Measurements from ENCODE around the gene TSPAN11.

The TSPAN11 gene

DNA sequence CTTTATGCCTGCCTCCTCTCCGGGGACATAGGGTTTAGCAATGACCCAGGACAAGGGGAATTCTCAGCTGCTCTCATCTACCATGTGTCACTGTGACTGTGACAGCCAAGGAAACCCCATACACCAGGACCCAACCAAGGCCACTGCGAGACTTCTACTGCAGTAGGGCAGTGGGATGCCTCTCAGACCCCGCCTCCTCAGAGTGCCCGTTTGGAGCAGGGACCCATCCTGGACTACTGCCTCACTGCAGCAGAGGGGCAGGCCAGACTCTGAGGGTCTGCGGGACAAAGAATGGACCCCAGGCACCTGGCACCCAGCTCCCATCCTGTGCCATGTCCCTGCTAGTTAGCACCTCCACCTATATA lies 75.8 kb downstream of the TSPAN11 start:
- Histone ChIP-seq H3K4me3 (ENCODE audit: low read length in 2 of 2) (no peak overlapping the region), H3K9ac (ENCODE audit: low read length in 2 of 2) (no peak overlapping the region), H3K27ac (ENCODE audit: low read length) (no peak overlapping the region), H3K4me1 (ENCODE audit: control insufficient read depth, insufficient read depth, low read length) (no peaks in the 10 kb centered on the region), H3K36me3 (ENCODE audit: control insufficient read depth in 2 of 2, insufficient read depth in 2 of 2, low read length in 2 of 2) (no peaks in the 10 kb centered on the region), H3K9me3 (ENCODE audit: control insufficient read depth in 2 of 2, low read length in 2 of 2) (no peaks in the 10 kb centered on the region), H3K27me3 (ENCODE audit: control insufficient read depth in 1 of 2, insufficient read depth in 2 of 2, low read length in 2 of 2) (no peaks in the 10 kb centered on the region)

DNA sequence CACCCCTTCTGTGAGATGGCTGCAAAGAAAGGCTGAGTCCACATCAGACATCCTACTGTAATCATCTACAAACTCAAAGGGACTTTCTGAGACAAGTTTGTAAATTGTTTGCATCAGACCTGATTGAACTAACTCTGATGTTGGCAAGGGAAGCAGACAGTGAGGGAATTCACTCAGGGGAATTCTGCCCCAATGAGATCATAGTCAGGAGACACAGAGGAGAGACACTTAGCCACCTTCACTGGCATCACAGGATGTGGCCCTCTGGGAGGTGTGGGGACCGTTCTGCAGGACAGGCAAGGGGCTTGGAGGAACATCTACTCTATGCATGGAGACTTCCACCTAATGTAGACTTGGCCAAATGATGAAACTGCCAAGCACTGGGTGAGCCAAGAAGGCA lies 76.5 kb downstream of the TSPAN11 start:
- H3K4me3 ChIP-seq (ENCODE audit: low read length in 2 of 2), result no peak overlapping the region
- H3K36me3 ChIP-seq (ENCODE audit: control insufficient read depth in 2 of 2, insufficient read depth in 2 of 2, low read length in 2 of 2), result no peaks in the 10 kb centered on the region
- no peaks in the 10 kb centered on the region for H3K27me3 ChIP-seq (ENCODE audit: control insufficient read depth in 1 of 2, insufficient read depth in 2 of 2, low read length in 2 of 2)
- no peaks in the 10 kb centered on the region for H3K9me3 ChIP-seq (ENCODE audit: control insufficient read depth in 2 of 2, low read length in 2 of 2)
- no peak overlapping the region for H3K9ac ChIP-seq (ENCODE audit: low read length in 2 of 2)
- no peak overlapping the region for H3K27ac ChIP-seq (ENCODE audit: low read length)
- no peaks in the 10 kb centered on the region for H3K4me1 ChIP-seq (ENCODE audit: control insufficient read depth, insufficient read depth, low read length)

DNA sequence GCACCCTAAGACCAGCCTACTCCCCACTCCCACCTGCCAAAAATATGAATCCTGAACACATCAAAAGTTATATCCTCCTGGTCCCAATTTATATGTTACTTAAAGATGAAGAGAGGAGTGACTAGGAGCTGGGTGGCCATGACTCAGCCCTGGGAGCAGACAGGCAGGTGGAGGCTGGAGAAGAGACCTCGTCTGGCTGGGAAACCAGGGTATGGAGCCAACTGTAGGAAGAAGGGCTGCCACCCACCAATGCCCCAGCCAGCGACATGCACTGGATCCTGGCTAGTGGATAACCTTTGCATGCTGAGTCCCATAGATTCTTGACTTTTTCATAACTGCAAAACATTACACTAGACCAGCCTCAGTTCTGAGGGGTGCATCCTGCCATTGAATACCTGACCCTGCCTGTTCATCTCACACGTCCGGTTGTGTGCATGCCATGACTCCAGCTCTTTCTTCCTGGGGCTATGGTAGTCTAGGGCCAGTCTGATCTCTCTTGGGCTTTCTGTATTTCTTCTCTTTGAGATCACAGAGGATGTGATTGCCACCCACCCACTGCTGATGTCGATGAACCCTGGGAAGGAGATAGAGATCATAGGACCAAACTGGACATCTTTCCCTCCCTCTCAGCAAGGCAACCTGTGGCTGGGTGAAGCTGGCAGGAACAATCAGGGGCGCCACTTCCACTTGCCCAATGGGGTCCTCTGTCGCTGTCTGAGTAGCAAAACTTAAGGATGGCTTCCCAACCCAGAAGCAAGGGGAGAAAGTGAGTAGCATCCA lies 77.5 kb downstream of the TSPAN11 start:
- Histone ChIP-seq H3K27me3 (ENCODE audit: control insufficient read depth in 1 of 2, insufficient read depth in 2 of 2, low read length in 2 of 2) (no peaks in the 10 kb centered on the region), H3K4me3 (ENCODE audit: low read length in 2 of 2) (no peak overlapping the region), H3K27ac (ENCODE audit: low read length) (no peak overlapping the region), H3K9ac (ENCODE audit: low read length in 2 of 2) (no peak overlapping the region), H3K9me3 (ENCODE audit: control insufficient read depth in 2 of 2, low read length in 2 of 2) (no peaks in the 10 kb centered on the region), H3K4me1 (ENCODE audit: control insufficient read depth, insufficient read depth, low read length) (no peaks in the 10 kb centered on the region), H3K36me3 (ENCODE audit: control insufficient read depth in 2 of 2, insufficient read depth in 2 of 2, low read length in 2 of 2) (no peaks in the 10 kb centered on the region)

DNA sequence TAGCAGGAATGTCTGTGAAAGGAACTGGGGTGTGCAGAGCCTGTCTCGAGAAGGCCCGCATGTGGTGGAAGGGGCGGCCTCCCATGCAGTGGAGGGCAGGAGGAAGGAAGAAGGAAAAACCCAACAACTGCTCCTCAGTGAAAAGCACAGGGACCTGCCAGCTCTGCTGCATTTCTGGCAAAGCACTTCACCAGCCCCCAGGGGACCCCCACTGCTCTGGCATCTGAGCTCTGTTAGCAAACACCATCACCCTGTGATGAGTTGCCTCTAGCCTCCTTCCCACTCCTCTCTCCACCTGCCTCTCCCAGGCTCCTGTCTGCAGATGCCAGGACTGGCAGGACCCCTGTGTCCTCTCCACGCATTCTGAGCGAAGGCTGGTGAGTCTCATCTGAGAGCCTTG lies 78.1 kb downstream of the TSPAN11 start:
- no peaks in the 10 kb centered on the region for H3K9me3 ChIP-seq (ENCODE audit: control insufficient read depth in 2 of 2, low read length in 2 of 2)
- H3K4me3 ChIP-seq (ENCODE audit: low read length in 2 of 2), result no peak overlapping the region
- no peaks in the 10 kb centered on the region for H3K4me1 ChIP-seq (ENCODE audit: control insufficient read depth, insufficient read depth, low read length)
- no peak overlapping the region for H3K27ac ChIP-seq (ENCODE audit: low read length)
- H3K9ac ChIP-seq (ENCODE audit: low read length in 2 of 2), result no peak overlapping the region
- no peaks in the 10 kb centered on the region for H3K27me3 ChIP-seq (ENCODE audit: control insufficient read depth in 1 of 2, insufficient read depth in 2 of 2, low read length in 2 of 2)
- no peaks in the 10 kb centered on the region for H3K36me3 ChIP-seq (ENCODE audit: control insufficient read depth in 2 of 2, insufficient read depth in 2 of 2, low read length in 2 of 2)

DNA sequence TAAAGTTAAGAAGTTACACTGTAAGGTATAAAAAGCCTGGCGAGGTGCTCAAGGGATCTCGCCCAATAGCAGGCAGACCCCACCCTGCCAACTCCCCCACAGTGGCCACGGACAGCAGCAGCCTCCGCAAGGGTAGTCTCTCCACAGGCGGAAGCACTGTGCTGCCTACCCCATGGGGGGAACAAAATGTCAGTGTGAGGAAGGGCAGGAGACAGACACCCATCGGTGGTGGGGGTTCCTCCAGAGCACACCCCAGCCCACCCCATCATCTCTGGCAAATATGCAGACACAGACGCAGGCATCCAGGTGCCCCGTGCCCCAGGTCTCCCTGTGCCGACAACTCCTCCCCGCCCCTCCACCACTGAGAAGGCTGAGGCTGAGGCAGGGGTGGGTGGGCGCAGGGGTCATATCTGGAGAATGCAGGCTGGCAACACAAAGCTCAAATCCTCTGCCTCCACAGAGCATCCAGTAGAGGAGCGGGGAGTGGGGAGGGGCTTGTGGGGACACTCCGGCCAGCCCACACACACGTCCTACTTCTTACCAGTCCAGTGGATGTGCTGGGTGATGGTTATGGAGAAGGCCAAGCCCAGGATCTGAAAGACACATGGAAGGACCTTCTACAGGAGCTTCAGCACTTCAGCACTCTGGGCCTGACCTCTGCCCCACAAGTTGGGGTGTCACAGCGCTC lies 78.9 kb downstream of the TSPAN11 start:
- Histone ChIP-seq H3K27ac (ENCODE audit: low read length) (no peak overlapping the region), H3K4me1 (ENCODE audit: control insufficient read depth, insufficient read depth, low read length) (no peaks in the 10 kb centered on the region), H3K27me3 (ENCODE audit: control insufficient read depth in 1 of 2, insufficient read depth in 2 of 2, low read length in 2 of 2) (no peaks in the 10 kb centered on the region), H3K9me3 (ENCODE audit: control insufficient read depth in 2 of 2, low read length in 2 of 2) (no peaks in the 10 kb centered on the region), H3K36me3 (ENCODE audit: control insufficient read depth in 2 of 2, insufficient read depth in 2 of 2, low read length in 2 of 2) (no peaks in the 10 kb centered on the region), H3K4me3 (ENCODE audit: low read length in 2 of 2) (no peak overlapping the region), H3K9ac (ENCODE audit: low read length in 2 of 2) (no peak overlapping the region)

DNA sequence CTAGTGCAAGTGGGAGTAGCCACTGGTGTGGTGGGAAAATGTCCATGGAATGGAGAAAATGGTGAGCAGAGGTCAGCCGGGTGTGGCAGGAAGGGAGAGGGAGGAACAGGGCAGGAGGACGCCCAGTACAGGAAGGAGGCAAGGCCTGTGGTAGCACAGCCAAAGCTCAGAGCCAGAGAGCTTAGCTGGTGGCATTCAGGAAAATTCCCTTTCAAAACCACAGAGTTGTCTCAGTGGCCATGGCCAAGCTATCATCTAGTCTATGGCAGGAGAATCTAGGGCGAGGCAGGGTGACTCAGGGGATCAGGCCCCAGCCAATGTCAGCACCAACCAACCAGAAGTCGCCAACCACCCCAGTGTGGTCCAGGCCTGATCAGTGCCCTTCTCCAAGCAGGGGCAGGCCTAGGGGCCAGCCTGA lies 79.4 kb downstream of the TSPAN11 start:
- Histone ChIP-seq H3K4me1 (ENCODE audit: control insufficient read depth, insufficient read depth, low read length) (no peaks in the 10 kb centered on the region), H3K36me3 (ENCODE audit: control insufficient read depth in 2 of 2, insufficient read depth in 2 of 2, low read length in 2 of 2) (no peaks in the 10 kb centered on the region), H3K27me3 (ENCODE audit: control insufficient read depth in 1 of 2, insufficient read depth in 2 of 2, low read length in 2 of 2) (no peaks in the 10 kb centered on the region), H3K4me3 (ENCODE audit: low read length in 2 of 2) (no peak overlapping the region), H3K9me3 (ENCODE audit: control insufficient read depth in 2 of 2, low read length in 2 of 2) (no peaks in the 10 kb centered on the region), H3K9ac (ENCODE audit: low read length in 2 of 2) (no peak overlapping the region), H3K27ac (ENCODE audit: low read length) (no peak overlapping the region)

DNA sequence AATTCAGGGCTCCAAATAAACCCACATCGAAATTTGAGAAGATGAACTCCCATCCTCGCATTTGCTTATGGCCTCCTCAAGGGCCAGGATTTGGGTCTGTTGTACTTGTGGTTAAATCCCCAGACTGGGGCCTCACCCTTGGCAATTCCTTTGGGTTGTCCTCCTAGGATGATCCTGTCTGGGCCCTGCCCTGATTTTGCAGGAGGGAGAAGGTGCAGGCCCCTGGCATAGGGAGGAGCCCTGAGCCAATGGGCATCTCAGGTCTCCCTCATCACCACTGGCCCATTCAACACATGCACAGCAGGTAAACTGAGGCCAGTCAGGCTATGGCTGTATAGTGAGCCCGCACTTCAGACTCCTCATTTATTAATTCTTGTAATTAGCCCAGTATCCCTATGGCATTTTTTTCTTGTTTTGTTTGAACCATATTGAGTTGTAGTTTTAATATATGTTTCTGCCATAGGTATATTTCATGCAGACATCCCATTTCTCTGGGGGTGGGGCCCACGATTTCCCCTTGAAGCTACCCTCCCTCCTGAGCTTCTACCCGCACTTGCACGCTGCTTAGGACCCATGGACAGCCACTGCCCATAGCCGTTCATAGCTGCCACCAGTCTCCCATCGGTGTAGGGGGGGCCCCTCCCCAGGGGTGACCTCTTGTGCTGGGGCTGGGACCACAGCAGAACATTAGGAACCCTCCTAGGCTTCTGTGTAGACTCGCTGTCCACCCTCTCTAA lies 80.0 kb downstream of the TSPAN11 start:
- H3K9ac ChIP-seq (ENCODE audit: low read length in 2 of 2), result no peak overlapping the region
- H3K4me3 ChIP-seq (ENCODE audit: low read length in 2 of 2), result no peak overlapping the region
- H3K27ac ChIP-seq (ENCODE audit: low read length), result no peak overlapping the region
- no peaks in the 10 kb centered on the region for H3K9me3 ChIP-seq (ENCODE audit: control insufficient read depth in 2 of 2, low read length in 2 of 2)
- no peaks in the 10 kb centered on the region for H3K4me1 ChIP-seq (ENCODE audit: control insufficient read depth, insufficient read depth, low read length)
- H3K36me3 ChIP-seq (ENCODE audit: control insufficient read depth in 2 of 2, insufficient read depth in 2 of 2, low read length in 2 of 2), result no peaks in the 10 kb centered on the region
- no peaks in the 10 kb centered on the region for H3K27me3 ChIP-seq (ENCODE audit: control insufficient read depth in 1 of 2, insufficient read depth in 2 of 2, low read length in 2 of 2)

DNA sequence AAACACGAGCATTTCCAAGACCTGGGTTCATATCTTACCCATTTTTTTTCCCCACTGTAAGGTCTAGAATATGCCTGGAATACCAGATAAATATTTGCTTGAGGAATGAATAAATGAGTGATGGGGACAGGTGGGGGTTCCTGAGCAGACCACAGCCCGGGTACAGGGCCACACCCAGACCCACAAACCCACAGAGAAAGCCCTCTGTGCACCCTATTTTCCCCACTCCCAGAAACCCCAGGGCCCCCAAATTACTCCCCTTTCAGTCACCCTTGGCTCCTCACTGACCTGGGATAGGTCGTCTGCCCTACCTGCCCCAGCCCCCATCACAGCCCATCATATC lies 80.6 kb downstream of the TSPAN11 start:
- no peaks in the 10 kb centered on the region for H3K9me3 ChIP-seq (ENCODE audit: control insufficient read depth in 2 of 2, low read length in 2 of 2)
- H3K4me1 ChIP-seq (ENCODE audit: control insufficient read depth, insufficient read depth, low read length), result no peaks in the 10 kb centered on the region
- no peak overlapping the region for H3K9ac ChIP-seq (ENCODE audit: low read length in 2 of 2)

DNA sequence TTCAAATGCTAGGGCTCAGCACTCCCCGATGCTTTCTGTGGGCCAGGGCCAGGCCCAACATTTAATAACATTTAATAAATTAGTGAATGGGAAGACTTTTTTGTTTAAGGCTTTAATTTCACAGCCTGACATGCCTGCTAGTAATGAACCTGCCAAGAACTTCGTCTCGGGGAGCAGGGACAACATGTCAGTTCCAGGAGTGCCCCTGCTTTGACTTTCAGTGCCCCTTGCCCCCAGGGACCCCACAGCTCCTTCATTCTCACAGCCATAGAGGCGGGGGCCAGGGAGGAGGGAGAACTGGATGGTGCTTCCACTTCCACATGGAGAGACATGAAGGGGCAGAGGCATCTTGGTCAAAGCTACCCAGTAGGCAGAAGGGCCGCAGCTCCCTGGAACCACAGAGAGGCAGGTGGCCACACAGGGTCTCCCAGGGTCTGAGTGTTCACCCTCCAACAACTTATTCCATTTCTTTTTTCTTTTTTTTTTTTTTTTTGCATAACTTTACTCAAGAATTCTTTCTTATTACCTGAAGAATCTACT lies 81.2 kb downstream of the TSPAN11 start:
- no peaks in the 10 kb centered on the region for H3K36me3 ChIP-seq (ENCODE audit: control insufficient read depth in 2 of 2, insufficient read depth in 2 of 2, low read length in 2 of 2)
- H3K9ac ChIP-seq (ENCODE audit: low read length in 2 of 2), result no peak overlapping the region
- H3K27me3 ChIP-seq (ENCODE audit: control insufficient read depth in 1 of 2, insufficient read depth in 2 of 2, low read length in 2 of 2), result no peaks in the 10 kb centered on the region
- no peaks in the 10 kb centered on the region for H3K9me3 ChIP-seq (ENCODE audit: control insufficient read depth in 2 of 2, low read length in 2 of 2)
- H3K4me3 ChIP-seq (ENCODE audit: low read length in 2 of 2), result no peak overlapping the region
- H3K27ac ChIP-seq (ENCODE audit: low read length), result no peak overlapping the region
- H3K4me1 ChIP-seq (ENCODE audit: control insufficient read depth, insufficient read depth, low read length), result no peaks in the 10 kb centered on the region

More for the DNA sequence above, 80.6 kb downstream of the TSPAN11 start:
- Histone ChIP-seq H3K36me3 (ENCODE audit: control insufficient read depth in 2 of 2, insufficient read depth in 2 of 2, low read length in 2 of 2) (no peaks in the 10 kb centered on the region), H3K27ac (ENCODE audit: low read length) (no peak overlapping the region), H3K27me3 (ENCODE audit: control insufficient read depth in 1 of 2, insufficient read depth in 2 of 2, low read length in 2 of 2) (no peaks in the 10 kb centered on the region), H3K4me3 (ENCODE audit: low read length in 2 of 2) (no peak overlapping the region)

DNA sequence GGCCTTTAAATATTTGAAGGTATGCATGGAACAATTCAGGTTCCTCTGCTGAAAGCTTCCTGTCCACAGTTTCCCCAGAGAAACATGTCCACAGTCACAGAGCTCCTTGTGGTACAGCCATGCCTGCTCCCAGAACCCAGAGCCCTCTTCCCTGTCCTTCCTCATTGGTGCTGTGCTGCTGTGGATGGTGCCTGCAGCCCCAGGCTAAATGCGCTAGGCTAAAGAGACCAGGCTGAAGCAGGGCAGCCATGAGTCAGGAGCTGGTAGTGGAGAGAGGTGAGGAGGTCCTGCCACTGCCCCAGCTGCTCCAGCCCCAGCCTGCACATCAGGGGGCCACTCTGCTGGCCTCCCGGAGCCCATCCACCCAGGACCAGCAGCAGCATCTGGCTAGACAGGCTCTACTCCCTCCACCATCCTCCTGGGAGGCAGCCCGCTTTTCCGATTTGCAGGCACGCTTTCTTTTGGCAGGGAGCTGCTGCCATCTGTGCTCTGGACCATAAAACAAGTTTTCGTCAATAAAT lies 81.8 kb downstream of the TSPAN11 start:
- Histone ChIP-seq H3K27me3 (ENCODE audit: control insufficient read depth in 1 of 2, insufficient read depth in 2 of 2, low read length in 2 of 2) (no peaks in the 10 kb centered on the region), H3K4me1 (ENCODE audit: control insufficient read depth, insufficient read depth, low read length) (no peaks in the 10 kb centered on the region), H3K9me3 (ENCODE audit: control insufficient read depth in 2 of 2, low read length in 2 of 2) (no peaks in the 10 kb centered on the region), H3K36me3 (ENCODE audit: control insufficient read depth in 2 of 2, insufficient read depth in 2 of 2, low read length in 2 of 2) (no peaks in the 10 kb centered on the region), H3K4me3 (ENCODE audit: low read length in 2 of 2) (no peak overlapping the region), H3K9ac (ENCODE audit: low read length in 2 of 2) (no peak overlapping the region), H3K27ac (ENCODE audit: low read length) (no peak overlapping the region)

Measured in stomach smooth muscle (tissue), 2 donors.